NCI-H1436 (cell line): Measurements from ENCODE around the gene PDIA5.
A peak's percentile ranks its signal among the peaks of the same experiment; 100 is the strongest.

Experiments used
- DNase-seq: peaks from one replicate; lab custom pipeline; 2025; lab: John Stamatoyannopoulos, UW

The PDIA5 gene

GRCh38 chr3:123169492-123169929, 102.7 kb downstream of the PDIA5 start:
- DNase-seq: no peak

- no peak for DNase-seq
Measured at GRCh38 chr3:123169930-123170329, 103.1 kb downstream of the PDIA5 start.

GRCh38 chr3:123180791-123181190, 114.0 kb downstream of the PDIA5 start:
- DNase-seq: no peak

GRCh38 chr3:123186695-123187094, 119.9 kb downstream of the PDIA5 start:
- no peak for DNase-seq

GRCh38 chr3:123188058-123188457, 121.2 kb downstream of the PDIA5 start:
- DNase-seq: no peak

- DNase-seq: no peak
Measured at GRCh38 chr3:123193448-123194101, 126.8 kb downstream of the PDIA5 start.

- no peak for DNase-seq
Measured at GRCh38 chr3:123194552-123194951, 127.7 kb downstream of the PDIA5 start.

- no peak for DNase-seq
Measured at GRCh38 chr3:123198372-123198771, 131.5 kb downstream of the PDIA5 start.

- DNase-seq: no peak
Measured at GRCh38 chr3:123201223-123201556, 134.4 kb downstream of the PDIA5 start.

GRCh38 chr3:123201557-123202427, 135.0 kb downstream of the PDIA5 start, which contains the start of gene SEC22A:
Gene SEC22A, plus strand, starts transcription at chr3:123201943. Its CDS starts 7,275 bp downstream, at chr3:123209218.
- DNase-seq: peak; percentile 99

GRCh38 chr3:123202451-123202850, 135.6 kb downstream of the PDIA5 start:
- peak; percentile 35 for DNase-seq
